DND-41 (cell line): Measurements from ENCODE around the gene RCCD1.

Experiments used
- ATAC-seq: fragments of 200-7000 bp; cut with Tn5 transposase; 3 replicates; pipeline ENCODE4 v1.9.1; 2021; ENCODE audit warnings: low read depth; ENCODE audit not compliant: insufficient read depth
- DNase-seq: peaks from one replicate; pipeline ENCODE4 v3.0.0-alpha.2; 2020
- H2AFZ ChIP-seq: 2 replicates; pipeline ENCODE4 v1.6.0; 2012; ENCODE audit warnings: low read depth, low read length
- H3K27ac ChIP-seq: 2 replicates; pipeline ENCODE4 v1.5.1; 2012; ENCODE audit warnings: low read length, inconsistent platforms
- H3K27me3 ChIP-seq: fragments of 200-600 bp; sonication (generic); 2 replicates; pipeline ENCODE4 v1.6.0; 2012; ENCODE audit warnings: low read length, mild to moderate bottlenecking, inconsistent platforms; ENCODE audit not compliant: insufficient read depth, poor library complexity
- H3K36me3 ChIP-seq: 2 replicates; pipeline ENCODE4 v1.5.1; 2012; ENCODE audit warnings: low read length, inconsistent platforms; ENCODE audit not compliant: insufficient read depth
- H3K4me1 ChIP-seq: 2 replicates; pipeline ENCODE4 v1.5.1; 2012; ENCODE audit warnings: mild to moderate bottlenecking, low read length; ENCODE audit not compliant: insufficient read depth
- H3K4me2 ChIP-seq: 2 replicates; pipeline ENCODE4 v1.6.0; 2012; ENCODE audit warnings: mild to moderate bottlenecking, moderate library complexity, low read length, inconsistent platforms; ENCODE audit not compliant: insufficient read depth
- H3K4me3 ChIP-seq, 2 experiments: fragments of 200-600 bp in 1 of 2; shearing (Covaris generic) in 1 of 2; 2 replicates each; pipeline ENCODE4 v1.5.1; 2012 to 2016; ENCODE audit warnings: inconsistent platforms in 2 of 2, low read length in 2 of 2, mild to moderate bottlenecking in 2 of 2, low read depth in 1 of 2, moderate library complexity in 1 of 2
- H3K79me2 ChIP-seq: 2 replicates; pipeline ENCODE4 v1.6.0; 2012; ENCODE audit warnings: low read length, inconsistent platforms; ENCODE audit not compliant: insufficient read depth
- H3K9ac ChIP-seq: 2 replicates; pipeline ENCODE4 v1.6.0; 2012; ENCODE audit warnings: low read depth, mild to moderate bottlenecking, inconsistent platforms, low read length, moderate library complexity
- H3K9me3 ChIP-seq: 2 replicates; pipeline ENCODE4 v1.5.1; 2012; ENCODE audit warnings: low read length, moderate library complexity, mild to moderate bottlenecking, inconsistent platforms; ENCODE audit not compliant: insufficient read depth, severe bottlenecking
- H4K20me1 ChIP-seq: 2 replicates; pipeline ENCODE4 v1.6.0; 2012; ENCODE audit warnings: low read length; ENCODE audit not compliant: insufficient read depth
- EZH2 ChIP-seq: IDR thresholded peaks from 3 replicates; pipeline ENCODE4 v1.6.1; 2012; ENCODE audit warnings: borderline replicate concordance, low read depth, mild to moderate bottlenecking, moderate library complexity, low read length, inconsistent platforms; ENCODE audit not compliant: severe bottlenecking
- TF ChIP-seq, protein P1 (sequence below): IDR thresholded peaks from 2 replicates; pipeline ENCODE4 v1.5.1; 2012; ENCODE audit warnings: borderline replicate concordance, low read length, moderate library complexity, mild to moderate bottlenecking; ENCODE audit not compliant: poor library complexity, severe bottlenecking; ENCODE audit errors: extremely low read depth

RCCD1 gene

GRCh38 chr15:90974216-90974615, 19.5 kb downstream of the RCCD1 start:
- H3K4me2 ChIP-seq: no peak overlapping the region
- H3K9ac ChIP-seq: no peak overlapping the region
- no peak overlapping the region for H2AFZ ChIP-seq
- no peak overlapping the region for H3K4me3 ChIP-seq
- H4K20me1 ChIP-seq: no peaks in the 10 kb centered on the region
- ATAC-seq: no peak
- H3K36me3 ChIP-seq: peaks cover 86% of the 10 kb centered on the region
- TF ChIP-seq, protein P1, sequence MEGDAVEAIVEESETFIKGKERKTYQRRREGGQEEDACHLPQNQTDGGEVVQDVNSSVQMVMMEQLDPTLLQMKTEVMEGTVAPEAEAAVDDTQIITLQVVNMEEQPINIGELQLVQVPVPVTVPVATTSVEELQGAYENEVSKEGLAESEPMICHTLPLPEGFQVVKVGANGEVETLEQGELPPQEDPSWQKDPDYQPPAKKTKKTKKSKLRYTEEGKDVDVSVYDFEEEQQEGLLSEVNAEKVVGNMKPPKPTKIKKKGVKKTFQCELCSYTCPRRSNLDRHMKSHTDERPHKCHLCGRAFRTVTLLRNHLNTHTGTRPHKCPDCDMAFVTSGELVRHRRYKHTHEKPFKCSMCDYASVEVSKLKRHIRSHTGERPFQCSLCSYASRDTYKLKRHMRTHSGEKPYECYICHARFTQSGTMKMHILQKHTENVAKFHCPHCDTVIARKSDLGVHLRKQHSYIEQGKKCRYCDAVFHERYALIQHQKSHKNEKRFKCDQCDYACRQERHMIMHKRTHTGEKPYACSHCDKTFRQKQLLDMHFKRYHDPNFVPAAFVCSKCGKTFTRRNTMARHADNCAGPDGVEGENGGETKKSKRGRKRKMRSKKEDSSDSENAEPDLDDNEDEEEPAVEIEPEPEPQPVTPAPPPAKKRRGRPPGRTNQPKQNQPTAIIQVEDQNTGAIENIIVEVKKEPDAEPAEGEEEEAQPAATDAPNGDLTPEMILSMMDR: no peak
- TF ChIP-seq EZH2: no peak
- H3K4me1 ChIP-seq: no peaks in the 10 kb centered on the region
- H3K9me3 ChIP-seq: no peaks in the 10 kb centered on the region
- DNase-seq: no peak
- H3K27me3 ChIP-seq: no peaks in the 10 kb centered on the region
- H3K27ac ChIP-seq: no peak overlapping the region
- H3K79me2 ChIP-seq: 0 out of 2 replicates have a peak, but pooled peaks cover 2% of the 10 kb centered on the region

DNA sequence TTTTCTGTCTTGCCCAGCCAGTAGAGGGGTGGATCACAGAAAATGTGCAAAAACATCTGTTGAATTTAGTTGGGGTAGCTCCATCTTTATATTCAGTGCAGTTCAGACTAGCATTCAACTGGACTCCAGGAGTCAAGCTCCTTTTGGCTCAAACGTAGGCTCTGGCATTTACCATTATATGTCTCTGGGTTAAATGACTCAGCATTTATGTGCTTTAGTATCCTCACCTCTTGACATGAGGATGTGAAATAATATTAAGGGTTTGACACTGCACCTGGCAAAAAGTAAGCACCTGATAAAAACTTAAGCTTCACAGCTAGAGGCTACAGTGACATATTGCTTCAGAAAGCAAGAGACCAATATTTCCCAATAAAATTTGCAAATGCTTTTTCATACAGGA, 24.9 kb downstream of the RCCD1 start:
- DNase-seq (no peak), ATAC-seq (no peak)
- H3K9me3 ChIP-seq: no peaks in the 10 kb centered on the region
- H2AFZ ChIP-seq: no peak overlapping the region
- H3K36me3 ChIP-seq: peaks cover 96% of the 10 kb centered on the region
- peaks cover 6% of the 10 kb centered on the region; the same call in 1 of the 2 replicates for H4K20me1 ChIP-seq
- H3K27ac ChIP-seq: no peak overlapping the region
- no peak overlapping the region for H3K4me3 ChIP-seq
- H3K4me2 ChIP-seq: no peak overlapping the region
- TF ChIP-seq EZH2: no peak
- TF ChIP-seq, protein P1: no peak
- H3K9ac ChIP-seq: no peak overlapping the region
- H3K4me1 ChIP-seq: no peaks in the 10 kb centered on the region
- no peaks in the 10 kb centered on the region for H3K27me3 ChIP-seq
- H3K79me2 ChIP-seq: peaks cover 25% of the 10 kb centered on the region

GRCh38 chr15:90981681-90982080, 27.0 kb downstream of the RCCD1 start:
- H2AFZ ChIP-seq: no peak overlapping the region
- peaks cover 18% of the 10 kb centered on the region for H4K20me1 ChIP-seq
- peaks cover 46% of the 10 kb centered on the region for H3K79me2 ChIP-seq
- no peaks in the 10 kb centered on the region for H3K4me1 ChIP-seq
- H3K9ac ChIP-seq: no peak overlapping the region
- H3K4me3 ChIP-seq: no peak overlapping the region
- peaks cover 87% of the 10 kb centered on the region for H3K36me3 ChIP-seq
- H3K27me3 ChIP-seq: no peaks in the 10 kb centered on the region
- no peaks in the 10 kb centered on the region for H3K9me3 ChIP-seq
- ATAC-seq (no peak), DNase-seq (no peak)
- no peak overlapping the region for H3K4me2 ChIP-seq
- H3K27ac ChIP-seq: no peak overlapping the region
- no peak for TF ChIP-seq EZH2
- TF ChIP-seq, protein P1: no peak

- Histone ChIP-seq H3K36me3 (peaks cover 86% of the 10 kb centered on the region), H3K79me2 (peaks cover 50% of the 10 kb centered on the region), H3K27ac (no peak overlapping the region), H3K27me3 (no peaks in the 10 kb centered on the region), H3K9me3 (no peaks in the 10 kb centered on the region), H3K4me3 (no peak overlapping the region), H2AFZ (no peak overlapping the region), H3K4me2 (no peak overlapping the region), H3K9ac (no peak overlapping the region), H4K20me1 (peaks cover 23% of the 10 kb centered on the region), H3K4me1 (no peaks in the 10 kb centered on the region)
- ATAC-seq: no peak
- DNase-seq: no peak
- TF ChIP-seq, protein P1: no peak
- TF ChIP-seq EZH2: no peak
Observed at GRCh38 chr15:90982135-90982534, 27.5 kb downstream of the RCCD1 start.
